PFSK-1 (cell line): ENCODE results near the gene PCBD1.

Experiments used
- FOXP2 ChIP-seq: optimal IDR thresholded peaks from 2 replicates; pipeline ENCODE3; 2011; ENCODE audit warnings: borderline replicate concordance, control low read depth, inconsistent platforms; ENCODE audit not compliant: insufficient read depth; ENCODE audit errors: extremely low read length, extremely low read depth
- POLR2AphosphoS5 ChIP-seq: IDR thresholded peaks from 2 replicates; pipeline ENCODE4 v1.6.1; 2012; ENCODE audit warnings: low read depth, mild to moderate bottlenecking, control low read depth, low read length, moderate library complexity
- SIN3A ChIP-seq: IDR thresholded peaks from 2 replicates; pipeline ENCODE4 v1.6.1; 2012; ENCODE audit warnings: mild to moderate bottlenecking, low read length, moderate library complexity, borderline replicate concordance; ENCODE audit not compliant: insufficient read depth
- TAF1 ChIP-seq: IDR thresholded peaks from 2 replicates; pipeline ENCODE4 v1.6.1; 2012; ENCODE audit warnings: low read length, control low read depth, borderline replicate concordance; ENCODE audit not compliant: insufficient read depth
- TF ChIP-seq, protein P1 (sequence below), 2 experiments: IDR thresholded peaks; 2 replicates each; pipeline versions ENCODE4 v1.6.1 to v1.8.0; 2011 to 2012; ENCODE audit warnings: low read depth in 2 of 2, low read length in 2 of 2, control low read depth in 1 of 2, inconsistent platforms in 1 of 2, mild to moderate bottlenecking in 1 of 2, moderate library complexity in 1 of 2; ENCODE audit not compliant: insufficient read depth in 1 of 2

Gene PCBD1

DNA sequence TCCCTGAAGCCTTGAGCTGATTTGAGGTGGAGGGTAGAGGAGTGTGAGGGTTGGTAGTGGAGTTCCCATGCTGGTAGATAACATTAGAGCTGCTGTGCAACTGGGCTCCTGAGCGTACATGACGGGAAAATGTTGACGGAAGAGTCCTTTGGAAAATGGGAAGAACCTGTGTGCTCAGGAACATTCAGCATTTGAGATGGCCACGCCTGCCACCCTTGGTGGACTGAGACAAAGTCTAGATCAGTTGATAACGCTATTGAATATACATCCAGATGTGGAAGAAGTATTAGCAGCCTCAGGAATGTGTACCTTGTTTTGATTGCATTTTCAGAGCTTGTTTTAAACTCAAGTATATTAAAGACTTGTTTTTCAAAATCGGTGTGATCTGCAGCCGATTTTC lies 16.1 kb downstream of the PCBD1 start:
- TF ChIP-seq SIN3A (no peak), POLR2AphosphoS5 (no peak), TAF1 (no peak), FOXP2 (no peak)
- TF ChIP-seq, protein P1, sequence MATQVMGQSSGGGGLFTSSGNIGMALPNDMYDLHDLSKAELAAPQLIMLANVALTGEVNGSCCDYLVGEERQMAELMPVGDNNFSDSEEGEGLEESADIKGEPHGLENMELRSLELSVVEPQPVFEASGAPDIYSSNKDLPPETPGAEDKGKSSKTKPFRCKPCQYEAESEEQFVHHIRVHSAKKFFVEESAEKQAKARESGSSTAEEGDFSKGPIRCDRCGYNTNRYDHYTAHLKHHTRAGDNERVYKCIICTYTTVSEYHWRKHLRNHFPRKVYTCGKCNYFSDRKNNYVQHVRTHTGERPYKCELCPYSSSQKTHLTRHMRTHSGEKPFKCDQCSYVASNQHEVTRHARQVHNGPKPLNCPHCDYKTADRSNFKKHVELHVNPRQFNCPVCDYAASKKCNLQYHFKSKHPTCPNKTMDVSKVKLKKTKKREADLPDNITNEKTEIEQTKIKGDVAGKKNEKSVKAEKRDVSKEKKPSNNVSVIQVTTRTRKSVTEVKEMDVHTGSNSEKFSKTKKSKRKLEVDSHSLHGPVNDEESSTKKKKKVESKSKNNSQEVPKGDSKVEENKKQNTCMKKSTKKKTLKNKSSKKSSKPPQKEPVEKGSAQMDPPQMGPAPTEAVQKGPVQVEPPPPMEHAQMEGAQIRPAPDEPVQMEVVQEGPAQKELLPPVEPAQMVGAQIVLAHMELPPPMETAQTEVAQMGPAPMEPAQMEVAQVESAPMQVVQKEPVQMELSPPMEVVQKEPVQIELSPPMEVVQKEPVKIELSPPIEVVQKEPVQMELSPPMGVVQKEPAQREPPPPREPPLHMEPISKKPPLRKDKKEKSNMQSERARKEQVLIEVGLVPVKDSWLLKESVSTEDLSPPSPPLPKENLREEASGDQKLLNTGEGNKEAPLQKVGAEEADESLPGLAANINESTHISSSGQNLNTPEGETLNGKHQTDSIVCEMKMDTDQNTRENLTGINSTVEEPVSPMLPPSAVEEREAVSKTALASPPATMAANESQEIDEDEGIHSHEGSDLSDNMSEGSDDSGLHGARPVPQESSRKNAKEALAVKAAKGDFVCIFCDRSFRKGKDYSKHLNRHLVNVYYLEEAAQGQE (IDR thresholded peaks at IDR 0.05; ENCODE audit: insufficient read depth in 1 of 2, low read depth in 2 of 2, low read length in 2 of 2) = no peak

DNA sequence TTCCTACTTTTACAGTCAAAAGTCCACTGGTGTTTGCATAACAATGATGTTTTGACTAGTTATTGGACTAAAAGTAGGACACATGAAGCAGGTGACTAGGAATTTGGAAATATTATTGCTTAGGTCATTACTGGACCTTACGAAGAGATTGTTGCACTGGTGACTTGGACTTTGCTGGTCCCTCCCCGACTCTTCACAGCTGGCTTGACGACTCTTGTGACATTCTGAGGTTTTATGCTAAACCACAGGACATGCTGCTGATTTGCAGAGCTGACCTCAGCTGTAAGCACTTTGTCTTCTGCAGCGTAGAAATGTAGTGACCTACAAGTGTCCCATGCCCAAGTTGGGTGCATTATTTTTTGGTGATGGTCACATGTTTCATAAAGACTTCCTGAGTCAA lies 21.9 kb downstream of the PCBD1 start:
- TF ChIP-seq FOXP2 (no peak), TAF1 (no peak), SIN3A (no peak), POLR2AphosphoS5 (no peak)
- TF ChIP-seq, protein P1 (IDR thresholded peaks at IDR 0.05; ENCODE audit: insufficient read depth in 1 of 2, low read depth in 2 of 2, low read length in 2 of 2) = no peak

DNA sequence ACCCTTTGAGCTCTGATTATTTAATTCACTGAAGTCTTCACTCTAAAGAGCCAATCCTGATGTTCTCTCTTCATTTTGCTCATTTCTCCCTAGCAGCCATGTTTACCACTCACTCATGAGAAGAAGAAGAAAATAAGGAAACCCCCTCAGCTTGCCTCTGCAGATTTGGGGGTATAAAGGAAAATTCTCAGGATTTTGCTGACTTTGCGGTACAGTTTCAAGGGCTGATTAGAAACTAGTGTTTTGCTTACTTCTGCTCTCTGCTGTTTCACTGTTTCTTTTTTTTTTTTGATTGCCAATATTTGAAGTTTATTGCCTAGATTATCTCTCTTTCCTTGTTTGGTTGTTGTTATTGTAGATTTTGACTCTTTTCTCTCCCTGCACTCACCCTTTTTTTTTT lies 23.4 kb downstream of the PCBD1 start:
- TF ChIP-seq, protein P1 (IDR thresholded peaks at IDR 0.05; ENCODE audit: insufficient read depth in 1 of 2, low read depth in 2 of 2, low read length in 2 of 2) = no peak
- TF ChIP-seq POLR2AphosphoS5 = no peak
- TF ChIP-seq SIN3A = no peak
- no peak for TF ChIP-seq FOXP2
- TF ChIP-seq TAF1 = no peak

DNA sequence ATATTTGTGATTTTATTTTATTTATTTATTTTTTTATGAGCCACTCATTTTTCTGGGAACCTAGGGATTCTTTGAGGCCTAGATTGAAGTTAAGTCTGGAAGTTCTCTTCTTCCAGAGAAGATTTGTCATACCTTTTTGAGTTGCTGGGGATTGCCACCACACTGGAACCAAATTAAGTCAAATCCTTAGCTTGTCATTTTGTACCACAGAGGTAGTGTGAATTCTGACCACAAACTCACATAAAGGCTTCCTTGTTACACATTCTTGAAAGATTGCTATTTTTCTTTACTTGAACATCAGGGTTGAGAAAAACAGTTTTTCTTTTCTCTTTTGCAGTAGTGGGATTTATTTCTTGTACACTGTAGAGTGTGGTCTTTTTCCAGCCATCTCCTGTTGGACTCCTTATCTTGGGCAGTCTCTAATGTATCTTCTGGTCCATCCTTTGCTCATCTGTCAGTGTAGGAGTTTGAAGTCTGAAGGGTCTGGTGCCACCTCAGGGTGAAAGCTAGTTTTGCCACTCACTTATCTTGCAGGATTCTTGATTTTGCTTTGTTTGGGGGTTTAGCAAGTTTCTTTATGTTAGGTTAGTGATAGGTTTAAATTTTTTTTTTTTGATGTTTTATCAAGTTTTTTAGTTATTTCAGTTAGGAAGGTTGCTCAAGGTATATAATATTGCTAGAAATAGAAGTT lies 24.8 kb downstream of the PCBD1 start:
- TF ChIP-seq, protein P1 (IDR thresholded peaks at IDR 0.05; ENCODE audit: insufficient read depth in 1 of 2, low read depth in 2 of 2, low read length in 2 of 2) = no peak
- no peak for TF ChIP-seq POLR2AphosphoS5
- no peak for TF ChIP-seq SIN3A
- no peak for TF ChIP-seq TAF1
- TF ChIP-seq FOXP2 = no peak

DNA sequence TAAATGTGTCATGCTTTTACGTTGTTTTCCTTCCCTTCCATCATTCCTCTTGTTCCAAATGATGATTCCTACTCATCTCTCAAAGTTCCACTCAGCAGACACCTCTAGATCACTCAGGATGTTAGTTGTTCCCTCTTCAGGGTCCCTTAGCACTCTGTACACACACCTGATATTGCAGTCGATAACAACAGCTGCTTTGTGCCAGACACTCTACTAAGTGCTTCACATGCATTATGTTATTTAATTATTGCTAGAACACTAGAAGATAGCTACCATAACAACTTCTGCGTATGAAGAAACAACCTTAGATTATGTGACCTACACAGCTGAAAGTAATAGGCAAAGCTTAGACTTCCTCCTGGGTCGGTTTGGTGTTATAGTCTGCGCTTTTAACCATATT lies 29.6 kb downstream of the PCBD1 start:
- TF ChIP-seq TAF1 (no peak), POLR2AphosphoS5 (no peak), FOXP2 (no peak)
